Keratinocyte (primary cell): Measurements from ENCODE around the gene STX8. TPM values are rescaled to one million over a fixed set of nuclear protein-coding genes. Genes with fewer than 3 reads are reported as not detected.
"Not testable (repeated sequence)": the region's sequence is repeated elsewhere in the genome, so short reads cannot be mapped to it uniquely, and the experiment has no call there.

Source experiments
- DNase-seq: peaks from one replicate; pipeline ENCODE4 v3.0.0-alpha.2; 2011; ENCODE audit warnings: low read depth, missing footprints, low spot score
- FAIRE-seq: peaks from 2 replicates; lab custom pipeline; 2011; peaks lifted over from hg19 to GRCh38; lab: Jason Lieb, UNC
- H2AFZ ChIP-seq: 2 replicates; pipeline ENCODE4 v1.6.0; 2012; ENCODE audit warnings: low read length, control low read depth, inconsistent platforms; ENCODE audit not compliant: control insufficient read depth
- H3K27ac ChIP-seq: 2 replicates; pipeline ENCODE4 v1.5.1; 2011; ENCODE audit warnings: low read length; ENCODE audit not compliant: control insufficient read depth, insufficient read depth
- H3K27me3 ChIP-seq: 3 replicates; pipeline ENCODE4 v1.6.0; 2011; ENCODE audit warnings: low read length; ENCODE audit not compliant: control insufficient read depth, insufficient read depth; ENCODE audit errors: extremely low read depth
- H3K36me3 ChIP-seq, 2 experiments: 2 replicates in 1 of 2; 3 replicates in 1 of 2; pipeline ENCODE4 v1.5.1; 2011; ENCODE audit warnings: low read length in 2 of 2, mild to moderate bottlenecking in 1 of 2; ENCODE audit not compliant: control insufficient read depth in 2 of 2, insufficient read depth in 2 of 2; ENCODE audit errors: extremely low read depth in 1 of 2
- H3K4me1 ChIP-seq: 3 replicates; pipeline ENCODE4 v1.5.1; 2011; ENCODE audit warnings: low read length; ENCODE audit not compliant: control insufficient read depth, insufficient read depth; ENCODE audit errors: extremely low read depth
- H3K4me2 ChIP-seq: 3 replicates; pipeline ENCODE4 v1.6.0; 2011; ENCODE audit warnings: low read depth, low read length; ENCODE audit not compliant: control insufficient read depth, insufficient read depth; ENCODE audit errors: extremely low read depth
- H3K4me3 ChIP-seq, 3 experiments: fragments of 200-600 bp in 1 of 3; sonication (generic) in 1 of 3; 2 replicates in 2 of 3; 3 replicates in 1 of 3; pipeline ENCODE4 v1.5.1; 2011 to 2016; ENCODE audit warnings: low read length in 3 of 3, mild to moderate bottlenecking in 3 of 3, control low read depth in 2 of 3, inconsistent platforms in 1 of 3, low read depth in 1 of 3, mixed read lengths in 1 of 3, mixed run types in 1 of 3, moderate library complexity in 1 of 3; ENCODE audit not compliant: control insufficient read depth in 2 of 3, insufficient read depth in 2 of 3; ENCODE audit errors: extremely low read depth in 1 of 3
- H3K79me2 ChIP-seq: 2 replicates; pipeline ENCODE4 v1.6.0; 2012; ENCODE audit warnings: low read length; ENCODE audit not compliant: control insufficient read depth, insufficient read depth
- H3K9ac ChIP-seq: 3 replicates; pipeline ENCODE4 v1.6.0; 2011; ENCODE audit warnings: low read length; ENCODE audit not compliant: control insufficient read depth, insufficient read depth; ENCODE audit errors: extremely low read depth
- H3K9me1 ChIP-seq: 3 replicates; pipeline ENCODE4 v1.6.0; 2011; ENCODE audit warnings: low read length; ENCODE audit not compliant: control insufficient read depth, insufficient read depth; ENCODE audit errors: extremely low read depth
- H3K9me3 ChIP-seq: 2 replicates; pipeline ENCODE4 v1.5.1; 2012; ENCODE audit warnings: low read depth, low read length; ENCODE audit not compliant: control insufficient read depth
- H4K20me1 ChIP-seq: 3 replicates; pipeline ENCODE4 v1.6.0; 2011; ENCODE audit warnings: low read length; ENCODE audit not compliant: control insufficient read depth, insufficient read depth; ENCODE audit errors: extremely low read depth
- CTCF ChIP-seq, 3 experiments: IDR thresholded peaks in 1 of 3; conservative IDR thresholded peaks in 1 of 3; optimal IDR thresholded peaks in 1 of 3; 2 replicates in 2 of 3; 3 replicates in 1 of 3; pipeline versions ENCODE3 to v1.5.1; 2011; ENCODE audit warnings: low read length in 3 of 3, mild to moderate bottlenecking in 3 of 3, moderate library complexity in 2 of 3, control low read depth in 1 of 3, inconsistent platforms in 1 of 3; ENCODE audit not compliant: insufficient read depth in 2 of 3; ENCODE audit errors: extremely low read depth in 1 of 3
- EZH2 ChIP-seq: IDR thresholded peaks from one replicate; pipeline ENCODE4 v1.6.1; 2012; ENCODE audit warnings: inconsistent platforms, mild to moderate bottlenecking, low read length, moderate library complexity
- dilution Hi-C: fragments of 300-500 bp; cut with MboI; formaldehyde crosslinking; loops from one replicate; pipeline ENCODE4 v1.7.0; 2020; ENCODE audit warnings: low sequenced_read_pairs; ENCODE audit not compliant: extremely low pct_ligation_motif_present
- polyA plus RNA-seq, 5 experiments: library from polyadenylated mRNA; depleted of rRNA in 3 of 5; stranded (reverse) in 3 of 5; stranded (forward) in 1 of 5; unstranded in 1 of 5; fragments of >200 nt; gene quantifications; 1 replicate in 1 of 5; 2 replicates in 3 of 5; 3 replicates in 1 of 5; pipeline versions ENCODE4 v1.2.1 to v1.2.3, GENCODE V29; 2011 to 2012; ENCODE audit warnings: missing spikeins in 2 of 5, low read depth in 1 of 5, low replicate concordance in 1 of 5

Gene STX8
- polyA plus RNA-seq, 1 donor (not counting 4 experiments of a cell fraction or from before 2014, with no cell fraction given) = 90.3 TPM

GRCh38 chr17:9611557-9611956, 35.9 kb upstream of the STX8 start:
- Histone ChIP-seq H3K36me3 (no peaks in the 10 kb centered on the region), H3K4me2 (no peak overlapping the region), H2AFZ (no peak overlapping the region), H4K20me1 (no peaks in the 10 kb centered on the region), H3K27ac (no peak overlapping the region), H3K4me3 (no peak overlapping the region), H3K9me1 (no peaks in the 10 kb centered on the region), H3K9ac (no peak overlapping the region), H3K9me3 (no peaks in the 10 kb centered on the region), H3K79me2 (no peaks in the 10 kb centered on the region), H3K4me1 (no peaks in the 10 kb centered on the region), H3K27me3 (no peaks in the 10 kb centered on the region)
- dilution Hi-C loops = no loop called here
- no peak for TF ChIP-seq EZH2
- TF ChIP-seq CTCF (optimal IDR thresholded peaks at IDR 0.05 in 1 of 3, IDR thresholded peaks at IDR 0.05 in 1 of 3, conservative IDR thresholded peaks at IDR 0.05 in 1 of 3; ENCODE audit: extremely low read depth in 1 of 3, insufficient read depth in 2 of 3, low read length in 3 of 3) = no peak
- DNase-seq (no peak), FAIRE-seq (no peak)

- H2AFZ ChIP-seq, H3K9me1 ChIP-seq, dilution Hi-C loops, H3K4me2 ChIP-seq, H3K9me3 ChIP-seq, H3K79me2 ChIP-seq, FAIRE-seq, H3K4me1 ChIP-seq, H3K27ac ChIP-seq, H4K20me1 ChIP-seq, H3K36me3 ChIP-seq, H3K4me3 ChIP-seq, DNase-seq, H3K9ac ChIP-seq, H3K27me3 ChIP-seq: not testable (repeated sequence)
Measured at GRCh38 chr17:9607058-9607457, 31.4 kb upstream of the STX8 start.

GRCh38 chr17:9606453-9606852, 30.8 kb upstream of the STX8 start:
- Histone ChIP-seq H3K4me3 (no peak overlapping the region), H3K9me1 (no peaks in the 10 kb centered on the region), H3K9me3 (no peaks in the 10 kb centered on the region), H3K27ac (no peak overlapping the region), H3K4me2 (no peak overlapping the region), H2AFZ (no peak overlapping the region), H3K36me3 (no peaks in the 10 kb centered on the region), H3K27me3 (no peaks in the 10 kb centered on the region), H3K79me2 (no peaks in the 10 kb centered on the region), H3K4me1 (no peaks in the 10 kb centered on the region), H4K20me1 (no peaks in the 10 kb centered on the region), H3K9ac (no peak overlapping the region)
- DNase-seq = no peak
- dilution Hi-C loops = no loop called here
- FAIRE-seq = no peak
- TF ChIP-seq EZH2 (no peak), CTCF (optimal IDR thresholded peaks at IDR 0.05 in 1 of 3, IDR thresholded peaks at IDR 0.05 in 1 of 3, conservative IDR thresholded peaks at IDR 0.05 in 1 of 3; ENCODE audit: extremely low read depth in 1 of 3, insufficient read depth in 2 of 3, low read length in 3 of 3) (no peak)

GRCh38 chr17:9604583-9604982, 29.0 kb upstream of the STX8 start:
- H3K9ac ChIP-seq, DNase-seq, H3K27me3 ChIP-seq, H3K9me3 ChIP-seq, H3K27ac ChIP-seq, H3K4me2 ChIP-seq, H3K79me2 ChIP-seq, dilution Hi-C loops, H3K36me3 ChIP-seq, H3K9me1 ChIP-seq, H3K4me1 ChIP-seq, H3K4me3 ChIP-seq, H2AFZ ChIP-seq, FAIRE-seq, H4K20me1 ChIP-seq: not testable (repeated sequence)
